ENCODE measurements around the gene PSMC3.

The PSMC3 gene

DNA sequence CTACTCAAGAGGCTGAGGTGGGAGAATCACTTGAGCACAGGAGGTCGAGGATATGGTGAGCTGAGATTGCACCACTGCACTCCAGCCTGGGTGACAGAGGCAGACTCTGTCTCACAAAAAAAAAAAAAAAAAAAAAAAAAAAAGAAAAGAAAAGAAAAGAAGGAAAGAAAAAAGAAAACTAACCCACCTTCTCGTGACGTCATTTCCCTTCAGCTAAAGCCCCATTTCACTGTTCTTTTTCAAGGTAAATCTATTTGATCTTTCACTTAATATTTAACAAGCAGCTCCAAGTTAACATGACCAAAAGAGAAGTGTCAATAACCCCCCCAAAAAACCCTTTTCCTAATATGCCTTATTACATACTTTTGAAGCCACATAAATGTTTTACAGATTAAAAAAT lies 17.6 kb upstream of the PSMC3 start:
- TF ChIP-seq SIN3A (IDR thresholded peaks at IDR 0.05; ENCODE audit: borderline replicate concordance, insufficient read depth, low read length) (no peak), FOXP2 (optimal IDR thresholded peaks at IDR 0.05; ENCODE audit: borderline replicate concordance, extremely low read depth, extremely low read length, insufficient read depth) (no peak), POLR2AphosphoS5 (IDR thresholded peaks at IDR 0.05; ENCODE audit: low read depth, low read length) (no peak), TAF1 (IDR thresholded peaks at IDR 0.05; ENCODE audit: borderline replicate concordance, insufficient read depth, low read length) (no peak)
- TF ChIP-seq, protein P1, sequence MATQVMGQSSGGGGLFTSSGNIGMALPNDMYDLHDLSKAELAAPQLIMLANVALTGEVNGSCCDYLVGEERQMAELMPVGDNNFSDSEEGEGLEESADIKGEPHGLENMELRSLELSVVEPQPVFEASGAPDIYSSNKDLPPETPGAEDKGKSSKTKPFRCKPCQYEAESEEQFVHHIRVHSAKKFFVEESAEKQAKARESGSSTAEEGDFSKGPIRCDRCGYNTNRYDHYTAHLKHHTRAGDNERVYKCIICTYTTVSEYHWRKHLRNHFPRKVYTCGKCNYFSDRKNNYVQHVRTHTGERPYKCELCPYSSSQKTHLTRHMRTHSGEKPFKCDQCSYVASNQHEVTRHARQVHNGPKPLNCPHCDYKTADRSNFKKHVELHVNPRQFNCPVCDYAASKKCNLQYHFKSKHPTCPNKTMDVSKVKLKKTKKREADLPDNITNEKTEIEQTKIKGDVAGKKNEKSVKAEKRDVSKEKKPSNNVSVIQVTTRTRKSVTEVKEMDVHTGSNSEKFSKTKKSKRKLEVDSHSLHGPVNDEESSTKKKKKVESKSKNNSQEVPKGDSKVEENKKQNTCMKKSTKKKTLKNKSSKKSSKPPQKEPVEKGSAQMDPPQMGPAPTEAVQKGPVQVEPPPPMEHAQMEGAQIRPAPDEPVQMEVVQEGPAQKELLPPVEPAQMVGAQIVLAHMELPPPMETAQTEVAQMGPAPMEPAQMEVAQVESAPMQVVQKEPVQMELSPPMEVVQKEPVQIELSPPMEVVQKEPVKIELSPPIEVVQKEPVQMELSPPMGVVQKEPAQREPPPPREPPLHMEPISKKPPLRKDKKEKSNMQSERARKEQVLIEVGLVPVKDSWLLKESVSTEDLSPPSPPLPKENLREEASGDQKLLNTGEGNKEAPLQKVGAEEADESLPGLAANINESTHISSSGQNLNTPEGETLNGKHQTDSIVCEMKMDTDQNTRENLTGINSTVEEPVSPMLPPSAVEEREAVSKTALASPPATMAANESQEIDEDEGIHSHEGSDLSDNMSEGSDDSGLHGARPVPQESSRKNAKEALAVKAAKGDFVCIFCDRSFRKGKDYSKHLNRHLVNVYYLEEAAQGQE (IDR thresholded peaks at IDR 0.05; ENCODE audit: insufficient read depth in 1 of 2, low read depth in 2 of 2, low read length in 2 of 2): no peak

DNA sequence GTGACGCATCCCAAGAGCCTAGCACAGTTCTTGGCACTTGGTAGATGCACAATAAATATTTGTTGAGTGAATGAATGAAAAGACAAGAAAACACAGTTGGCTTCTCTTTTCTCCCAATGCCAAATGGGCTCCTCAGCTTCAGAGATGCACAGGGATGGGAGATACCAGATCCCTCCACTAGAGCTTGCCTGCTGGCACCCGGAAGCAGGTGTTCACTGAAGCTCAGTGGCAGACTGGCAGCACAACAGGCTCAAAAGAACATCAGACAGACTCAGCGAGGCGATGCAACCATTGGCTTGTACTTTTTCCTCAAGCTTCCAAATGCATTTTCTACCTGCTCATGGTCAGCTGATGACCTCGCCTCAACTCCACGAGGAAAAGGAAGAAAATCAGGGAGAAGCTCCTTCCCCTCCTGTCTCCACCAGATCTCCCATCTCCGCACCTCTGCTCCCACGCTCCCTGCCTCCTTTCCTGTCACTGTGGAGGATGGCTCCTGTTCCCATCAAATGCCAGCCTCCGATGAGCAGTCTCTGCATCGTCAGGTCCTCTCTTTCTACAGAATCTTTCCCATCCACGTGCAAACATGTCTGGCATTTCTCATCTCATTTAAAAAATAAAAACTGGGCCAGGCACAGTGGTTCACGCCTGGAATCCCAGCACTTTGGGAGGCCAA lies 16.9 kb upstream of the PSMC3 start:
- TF ChIP-seq TAF1 (IDR thresholded peaks at IDR 0.05; ENCODE audit: borderline replicate concordance, insufficient read depth, low read length): no peak
- TF ChIP-seq FOXP2 (optimal IDR thresholded peaks at IDR 0.05; ENCODE audit: borderline replicate concordance, extremely low read depth, extremely low read length, insufficient read depth): no peak
- TF ChIP-seq SIN3A (IDR thresholded peaks at IDR 0.05; ENCODE audit: borderline replicate concordance, insufficient read depth, low read length): no peak
- TF ChIP-seq, protein P1 (IDR thresholded peaks at IDR 0.05; ENCODE audit: insufficient read depth in 1 of 2, low read depth in 2 of 2, low read length in 2 of 2): no peak
- no peak for TF ChIP-seq POLR2AphosphoS5 (IDR thresholded peaks at IDR 0.05; ENCODE audit: low read depth, low read length)

DNA sequence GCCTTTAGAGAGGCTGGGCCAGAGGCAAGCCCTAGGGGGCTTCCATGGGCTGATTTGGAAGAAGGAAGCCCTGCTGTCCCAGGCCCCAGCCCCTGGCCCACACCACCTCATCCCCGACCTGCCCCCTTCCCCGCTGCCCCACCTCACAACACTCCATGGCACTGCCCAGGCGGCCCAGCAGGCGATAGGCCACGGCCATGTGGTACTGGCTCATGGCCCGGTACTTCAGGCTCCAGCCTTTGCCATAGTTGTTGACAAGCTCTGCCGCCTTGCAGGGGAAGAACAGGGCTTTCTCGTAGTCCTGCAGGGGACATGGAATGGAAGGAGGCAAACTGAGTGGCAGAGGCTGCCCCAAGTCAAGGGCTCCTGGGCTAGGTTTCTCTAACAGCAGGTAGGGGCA lies 16.3 kb upstream of the PSMC3 start:
- TF ChIP-seq SIN3A (IDR thresholded peaks at IDR 0.05; ENCODE audit: borderline replicate concordance, insufficient read depth, low read length) (no peak), FOXP2 (optimal IDR thresholded peaks at IDR 0.05; ENCODE audit: borderline replicate concordance, extremely low read depth, extremely low read length, insufficient read depth) (no peak), POLR2AphosphoS5 (IDR thresholded peaks at IDR 0.05; ENCODE audit: low read depth, low read length) (no peak), TAF1 (IDR thresholded peaks at IDR 0.05; ENCODE audit: borderline replicate concordance, insufficient read depth, low read length) (no peak)
- TF ChIP-seq, protein P1 (IDR thresholded peaks at IDR 0.05; ENCODE audit: insufficient read depth in 1 of 2, low read depth in 2 of 2, low read length in 2 of 2): no peak

DNA sequence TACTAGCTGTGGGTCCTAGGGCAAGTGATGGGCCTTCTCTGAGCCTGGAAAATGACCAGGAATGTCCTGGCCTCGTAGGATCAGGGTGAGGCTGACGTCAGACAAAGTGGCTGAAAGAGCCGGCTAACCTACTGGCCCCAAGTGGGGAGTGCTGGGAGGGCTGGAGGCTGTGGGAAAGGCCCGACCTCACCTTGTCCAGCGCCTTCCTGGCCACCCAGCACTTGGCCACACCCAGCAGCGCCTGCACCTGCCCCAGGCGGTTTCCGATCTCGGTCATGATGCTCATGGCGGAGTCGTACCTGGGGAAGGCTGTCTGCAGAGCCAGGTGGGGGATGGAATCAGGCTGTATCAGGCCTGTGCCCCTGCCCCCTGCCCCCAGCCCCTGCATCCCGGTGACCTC lies 15.2 kb upstream of the PSMC3 start:
- TF ChIP-seq FOXP2 (optimal IDR thresholded peaks at IDR 0.05; ENCODE audit: borderline replicate concordance, extremely low read depth, extremely low read length, insufficient read depth) (no peak), SIN3A (IDR thresholded peaks at IDR 0.05; ENCODE audit: borderline replicate concordance, insufficient read depth, low read length) (no peak), POLR2AphosphoS5 (IDR thresholded peaks at IDR 0.05; ENCODE audit: low read depth, low read length) (no peak), TAF1 (IDR thresholded peaks at IDR 0.05; ENCODE audit: borderline replicate concordance, insufficient read depth, low read length) (no peak)
- TF ChIP-seq, protein P1 (IDR thresholded peaks at IDR 0.05; ENCODE audit: insufficient read depth in 1 of 2, low read depth in 2 of 2, low read length in 2 of 2): no peak
